Stimulated activated memory B cell treated with anti-CD40 and anti-IgM and Interleukin-4, amounts not matched to agents 10 μg/mL and 1 μg/mL and 100 μg/mL, for 72 hours (primary cell): ENCODE measurements around the gene SNRNP40.
A peak's percentile ranks its signal among the peaks of the same experiment; 100 is the strongest.

ENCODE experiments used
- ATAC-seq: fragments of 150-1000 bp; cut with Tn5 transposase; 2 replicates; pipeline ENCODE4 v1.10.0; 2021
- H3K27ac Mint-ChIP-seq: one replicate; pipeline ENCODE4 v1.8.0; 2022; ENCODE audit warnings: mild to moderate bottlenecking, mixed read lengths
- H3K27me3 Mint-ChIP-seq: one replicate; pipeline ENCODE4 v1.8.0; 2022; ENCODE audit warnings: mixed read lengths
- H3K36me3 Mint-ChIP-seq: one replicate; pipeline ENCODE4 v1.8.0; 2022; ENCODE audit warnings: mixed read lengths
- H3K4me1 Mint-ChIP-seq: one replicate; pipeline ENCODE4 v1.8.0; 2022; ENCODE audit warnings: mixed read lengths
- H3K4me3 Mint-ChIP-seq: one replicate; pipeline ENCODE4 v1.8.0; 2022; ENCODE audit warnings: mild to moderate bottlenecking, moderate library complexity, mixed read lengths
- H3K9me3 Mint-ChIP-seq: one replicate; pipeline ENCODE4 v1.8.0; 2022; ENCODE audit warnings: mixed read lengths

SNRNP40 gene

DNA sequence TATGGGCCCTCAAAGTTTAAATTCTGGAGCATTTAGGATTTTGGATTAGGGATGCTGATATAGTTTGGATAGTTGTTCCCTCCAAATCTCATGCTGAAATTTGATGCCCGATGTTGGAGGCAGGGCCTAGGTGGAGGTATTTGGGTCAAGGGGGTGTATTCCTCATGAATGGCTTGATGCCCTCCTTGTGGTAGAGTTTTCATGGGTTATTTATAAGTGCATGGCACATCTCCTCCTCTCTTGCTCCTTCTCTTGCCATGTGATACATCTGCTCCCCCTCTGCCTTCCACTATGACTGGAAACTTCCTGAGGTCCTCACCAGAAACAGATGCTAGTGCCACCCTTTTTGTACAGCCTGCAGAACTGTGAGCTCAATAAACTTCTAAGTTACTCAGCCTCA lies 39.4 kb downstream of the SNRNP40 start:
- Mint-ChIP-seq H3K4me1 (no peaks in the 10 kb centered on the region), H3K27me3 (no peaks in the 10 kb centered on the region), H3K27ac (no peak overlapping the region), H3K4me3 (no peak overlapping the region), H3K9me3 (no peaks in the 10 kb centered on the region), H3K36me3 (peaks cover 38% of the 10 kb centered on the region)
- ATAC-seq, result no peak

- no peak overlapping the region for H3K27ac Mint-ChIP-seq
- H3K4me3 Mint-ChIP-seq, result no peak overlapping the region
- H3K4me1 Mint-ChIP-seq, result no peaks in the 10 kb centered on the region
- H3K27me3 Mint-ChIP-seq, result no peaks in the 10 kb centered on the region
- ATAC-seq, result no peak
- no peaks in the 10 kb centered on the region for H3K9me3 Mint-ChIP-seq
- no peaks in the 10 kb centered on the region for H3K36me3 Mint-ChIP-seq
These were observed 46.7 kb downstream of the SNRNP40 start for GRCh38 chr1:31249854-31250253.

DNA sequence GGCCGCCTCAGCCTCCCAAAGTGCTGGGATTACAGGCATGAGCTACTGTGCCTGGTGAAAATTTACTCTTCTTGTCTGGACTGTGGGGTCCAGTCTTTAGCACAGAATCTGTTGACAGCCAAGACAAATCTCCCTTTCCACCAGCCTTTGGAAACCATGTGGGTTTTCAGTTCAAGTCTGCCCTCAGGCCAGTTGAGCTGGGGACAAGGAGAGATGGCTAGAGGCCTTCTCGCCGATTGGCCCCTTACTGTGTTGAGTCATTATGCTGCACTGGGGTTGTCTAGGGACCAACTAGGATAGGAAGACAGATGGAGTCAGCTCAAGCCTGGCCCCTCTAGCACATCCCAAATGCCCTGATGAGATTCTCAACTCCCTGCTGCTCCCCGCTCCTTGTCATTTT lies 48.3 kb downstream of the SNRNP40 start:
- Mint-ChIP-seq H3K4me3 (no peak overlapping the region), H3K36me3 (no peaks in the 10 kb centered on the region), H3K9me3 (no peaks in the 10 kb centered on the region), H3K4me1 (no peaks in the 10 kb centered on the region), H3K27ac (no peak overlapping the region), H3K27me3 (no peaks in the 10 kb centered on the region)
- ATAC-seq, result no peak

GRCh38 chr1:31244326-31244725 lies 52.3 kb downstream of the SNRNP40 start:
- peaks cover 16% of the 10 kb centered on the region for H3K27me3 Mint-ChIP-seq
- no peaks in the 10 kb centered on the region for H3K4me1 Mint-ChIP-seq
- H3K27ac Mint-ChIP-seq, result no peak overlapping the region
- ATAC-seq, result no peak
- H3K36me3 Mint-ChIP-seq, result no peaks in the 10 kb centered on the region
- no peaks in the 10 kb centered on the region for H3K9me3 Mint-ChIP-seq
- H3K4me3 Mint-ChIP-seq, result no peak overlapping the region

DNA sequence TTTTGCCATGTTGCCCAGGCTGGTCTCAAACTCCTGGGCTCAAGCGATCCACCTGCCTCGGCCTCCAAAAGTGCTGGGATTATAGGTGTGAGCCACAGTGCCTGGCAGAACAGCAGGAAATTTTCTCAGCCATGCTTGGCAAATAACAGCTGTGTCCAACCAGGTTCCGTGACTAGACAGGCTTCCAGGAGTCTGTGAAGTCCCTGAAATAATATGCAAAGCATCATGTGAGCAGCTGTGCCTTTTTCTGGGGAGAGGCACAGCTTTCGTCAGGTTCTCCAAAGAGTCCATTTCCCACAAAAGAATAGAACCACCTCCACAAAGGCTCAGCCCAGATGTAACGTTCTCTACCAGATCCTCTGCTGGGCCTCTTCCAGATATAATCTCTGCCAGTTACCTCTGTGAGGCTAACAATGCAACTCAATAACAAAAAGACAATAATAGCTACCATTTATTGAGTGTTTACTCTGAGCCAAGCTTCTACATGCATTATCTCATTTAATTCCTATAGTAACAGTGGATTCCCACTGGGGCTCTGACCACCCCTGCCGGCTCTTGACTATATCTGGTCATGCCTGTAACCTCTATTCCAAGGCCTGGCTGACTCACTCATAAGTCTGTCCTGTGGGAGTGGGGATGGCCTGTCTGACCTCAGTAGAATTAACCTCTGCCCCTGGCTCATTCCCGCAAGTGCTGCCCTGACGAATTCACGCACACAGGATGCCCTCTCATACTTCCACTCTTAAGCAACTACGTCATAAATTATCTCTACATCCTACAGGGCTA lies 52.9 kb downstream of the SNRNP40 start:
- no peak overlapping the region for H3K27ac Mint-ChIP-seq

GRCh38 chr1:31241321-31241720 lies 55.3 kb downstream of the SNRNP40 start:
- no peak overlapping the region for H3K27ac Mint-ChIP-seq
- no peak overlapping the region for H3K4me3 Mint-ChIP-seq
- no peaks in the 10 kb centered on the region for H3K36me3 Mint-ChIP-seq
- no peaks in the 10 kb centered on the region for H3K9me3 Mint-ChIP-seq
- peaks cover 45% of the 10 kb centered on the region for H3K27me3 Mint-ChIP-seq
- no peak for ATAC-seq
- peaks cover 8% of the 10 kb centered on the region for H3K4me1 Mint-ChIP-seq

More for the DNA sequence above, 52.9 kb downstream of the SNRNP40 start:
- Mint-ChIP-seq H3K27me3 (peaks cover 22% of the 10 kb centered on the region), H3K9me3 (no peaks in the 10 kb centered on the region), H3K36me3 (no peaks in the 10 kb centered on the region), H3K4me3 (no peak overlapping the region), H3K4me1 (peaks cover 6% of the 10 kb centered on the region)
- no peak for ATAC-seq

DNA sequence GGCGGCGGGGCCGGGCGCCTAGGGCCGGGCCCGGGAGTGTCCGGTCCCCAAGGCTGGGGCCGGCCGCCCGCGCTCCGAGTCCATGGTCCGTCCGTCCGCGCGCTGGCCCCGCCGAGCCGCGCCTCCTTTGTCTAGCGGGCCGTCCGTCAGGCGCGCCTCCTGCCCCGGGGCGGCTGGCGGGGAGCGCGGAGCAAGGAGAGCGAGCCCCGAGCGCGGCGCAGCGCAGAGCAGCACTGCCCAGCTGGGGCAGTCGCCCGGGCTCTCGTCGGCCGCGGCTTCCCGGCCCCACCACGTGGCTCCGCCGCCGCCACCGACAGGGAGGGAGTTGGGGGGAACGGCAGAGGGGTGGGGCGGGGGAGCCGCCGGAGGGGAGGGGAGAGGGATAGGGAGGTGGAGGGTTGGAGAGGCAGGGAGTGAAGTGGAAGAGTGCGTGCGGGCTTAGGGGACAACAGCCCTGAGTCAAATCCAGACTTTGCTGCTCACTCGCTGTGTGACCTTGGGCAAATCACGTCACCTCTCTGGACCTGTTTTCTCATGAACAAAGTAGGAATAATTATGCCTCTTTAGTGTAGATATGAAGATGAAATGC lies 56.8 kb downstream of the SNRNP40 start, which contains the start of gene NKAIN1:
TSS of gene NKAIN1 (minus strand) at position 235 of the 589 bp plus-strand sequence. CDS start 340 bp downstream, outside the sequence.
- H3K27ac Mint-ChIP-seq, result peak within 1 kb of the TSS; percentile 25
- peaks cover 59% of the 10 kb centered on the region for H3K27me3 Mint-ChIP-seq
- H3K4me1 Mint-ChIP-seq, result peaks cover 8% of the 10 kb centered on the region
- H3K36me3 Mint-ChIP-seq, result no peaks in the 10 kb centered on the region
- peak within 1 kb of the TSS; percentile 28 for H3K4me3 Mint-ChIP-seq
- no peaks in the 10 kb centered on the region for H3K9me3 Mint-ChIP-seq
- ATAC-seq, result peak; percentile 9

- ATAC-seq, result peak; percentile 52
- H3K27ac Mint-ChIP-seq, result peak overlapping the region; percentile 25
- peaks cover 8% of the 10 kb centered on the region for H3K4me1 Mint-ChIP-seq
- peak overlapping the region; percentile 28 for H3K4me3 Mint-ChIP-seq
- no peaks in the 10 kb centered on the region for H3K36me3 Mint-ChIP-seq
- H3K27me3 Mint-ChIP-seq, result peaks cover 66% of the 10 kb centered on the region
- no peaks in the 10 kb centered on the region for H3K9me3 Mint-ChIP-seq
These were observed 57.5 kb downstream of the SNRNP40 start for GRCh38 chr1:31238986-31239613.

DNA sequence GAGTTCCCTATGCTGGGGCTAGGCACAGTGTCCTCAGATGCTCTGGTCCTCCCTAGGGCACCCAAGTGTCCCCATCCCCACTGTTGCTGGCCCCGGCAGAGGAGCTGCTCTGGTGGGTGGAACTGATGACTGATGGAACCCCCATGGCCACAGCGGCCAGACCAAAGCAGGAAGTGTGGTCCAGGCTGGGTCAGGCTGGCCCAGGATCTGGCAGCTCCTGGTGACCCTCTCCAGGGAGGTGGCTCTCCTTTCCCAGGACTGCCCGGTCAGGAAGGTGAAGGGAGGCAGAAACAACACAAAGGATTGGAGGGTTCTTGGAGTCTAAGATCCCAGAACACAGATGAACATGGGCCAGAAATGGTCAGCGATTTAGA lies 58.0 kb downstream of the SNRNP40 start:
- Mint-ChIP-seq H3K9me3 (no peaks in the 10 kb centered on the region), H3K36me3 (no peaks in the 10 kb centered on the region), H3K27ac (peak overlapping the region; percentile 25), H3K27me3 (peaks cover 71% of the 10 kb centered on the region), H3K4me1 (peaks cover 8% of the 10 kb centered on the region), H3K4me3 (peak overlapping the region; percentile 28)
- ATAC-seq, result no peak

GRCh38 chr1:31234870-31235269 lies 61.7 kb downstream of the SNRNP40 start:
- Mint-ChIP-seq H3K27ac (no peak overlapping the region), H3K36me3 (no peaks in the 10 kb centered on the region), H3K9me3 (no peaks in the 10 kb centered on the region), H3K27me3 (peaks cover 67% of the 10 kb centered on the region), H3K4me1 (peaks cover 8% of the 10 kb centered on the region), H3K4me3 (no peak overlapping the region)
- no peak for ATAC-seq

DNA sequence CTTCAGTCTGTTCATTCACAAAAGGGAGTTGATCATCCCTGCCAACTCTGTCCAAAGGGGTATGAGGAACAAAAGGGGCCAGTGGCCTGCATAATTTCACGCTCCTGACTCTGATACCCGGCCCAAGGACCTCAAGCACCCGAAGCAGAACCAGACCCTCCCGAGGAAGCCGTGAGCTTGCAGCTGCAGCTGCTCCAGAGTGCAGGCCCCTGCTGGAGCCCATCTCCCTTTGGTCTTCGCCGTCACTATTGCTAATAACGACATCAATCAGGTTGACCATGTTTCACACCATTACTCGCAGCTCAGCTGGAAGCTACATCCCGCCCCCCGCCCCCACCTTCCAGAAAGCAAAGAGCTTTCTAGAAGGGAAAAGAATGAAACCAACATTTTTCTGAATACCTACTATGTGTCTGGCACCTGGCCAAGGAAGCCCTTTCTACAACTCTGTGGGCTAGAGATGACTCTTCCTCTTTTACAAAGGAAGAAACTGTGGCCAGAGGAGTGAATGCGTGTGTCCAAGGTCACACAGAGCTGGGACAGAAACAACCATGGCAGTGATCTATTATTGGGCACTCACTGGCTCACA lies 62.4 kb downstream of the SNRNP40 start:
- Mint-ChIP-seq H3K9me3 (no peaks in the 10 kb centered on the region), H3K36me3 (no peaks in the 10 kb centered on the region), H3K4me1 (peaks cover 8% of the 10 kb centered on the region), H3K27me3 (peaks cover 62% of the 10 kb centered on the region), H3K27ac (no peak overlapping the region), H3K4me3 (no peak overlapping the region)
- no peak for ATAC-seq

DNA sequence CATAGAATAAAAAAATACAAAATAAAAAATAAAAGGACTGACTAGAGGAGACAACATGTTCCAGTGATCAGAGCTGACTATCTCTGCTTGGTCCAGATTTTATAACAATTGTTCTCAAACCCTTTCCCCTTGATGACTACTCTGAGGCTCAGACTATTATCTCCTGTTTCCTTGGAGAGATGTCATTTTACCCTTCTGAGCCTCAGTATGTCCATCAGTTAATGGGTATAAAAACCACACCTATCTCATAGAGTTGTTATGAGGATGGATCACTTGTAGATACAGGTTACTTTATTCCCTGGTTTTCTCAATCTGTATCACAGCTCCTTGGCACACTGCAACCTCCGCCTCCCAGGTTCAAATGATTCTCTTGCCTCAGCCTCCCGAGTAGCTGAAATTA lies 63.9 kb downstream of the SNRNP40 start:
- Mint-ChIP-seq H3K27ac (no peak overlapping the region), H3K4me1 (no peaks in the 10 kb centered on the region), H3K9me3 (no peaks in the 10 kb centered on the region), H3K4me3 (no peak overlapping the region), H3K36me3 (no peaks in the 10 kb centered on the region), H3K27me3 (peaks cover 47% of the 10 kb centered on the region)
- no peak for ATAC-seq

DNA sequence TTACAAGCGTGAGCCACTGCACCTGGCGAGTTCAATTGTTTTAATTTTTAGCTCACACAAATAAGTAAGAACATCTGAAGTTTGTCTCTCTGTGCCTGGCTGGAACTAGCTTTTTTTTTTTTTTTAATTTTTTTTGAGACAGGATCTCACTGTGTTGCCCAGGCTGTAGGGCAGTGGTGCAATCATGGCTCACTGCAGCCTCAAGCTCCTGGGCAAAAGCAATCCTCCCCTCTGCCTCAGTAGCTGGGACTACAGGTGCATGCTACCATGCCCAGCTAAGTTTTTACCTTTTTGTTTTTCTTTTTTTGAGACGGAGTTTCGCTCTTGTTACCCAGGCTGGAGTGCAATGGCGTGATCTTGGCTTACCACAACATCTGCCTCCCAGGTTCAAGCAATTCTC lies 64.8 kb downstream of the SNRNP40 start:
- Mint-ChIP-seq H3K36me3 (no peaks in the 10 kb centered on the region), H3K9me3 (no peaks in the 10 kb centered on the region), H3K4me1 (no peaks in the 10 kb centered on the region), H3K27me3 (peaks cover 40% of the 10 kb centered on the region), H3K27ac (no peak overlapping the region), H3K4me3 (no peak overlapping the region)
- ATAC-seq, result no peak

GRCh38 chr1:31230378-31230777 lies 66.2 kb downstream of the SNRNP40 start:
- H3K27ac Mint-ChIP-seq, result no peak overlapping the region
- H3K27me3 Mint-ChIP-seq, result peaks cover 37% of the 10 kb centered on the region
- H3K36me3 Mint-ChIP-seq, result no peaks in the 10 kb centered on the region
- H3K9me3 Mint-ChIP-seq, result no peaks in the 10 kb centered on the region
- H3K4me3 Mint-ChIP-seq, result no peak overlapping the region
- H3K4me1 Mint-ChIP-seq, result no peaks in the 10 kb centered on the region
- ATAC-seq, result no peak

GRCh38 chr1:31228986-31229385 lies 67.6 kb downstream of the SNRNP40 start:
- Mint-ChIP-seq H3K4me1 (no peaks in the 10 kb centered on the region), H3K36me3 (no peaks in the 10 kb centered on the region), H3K9me3 (no peaks in the 10 kb centered on the region), H3K4me3 (no peak overlapping the region), H3K27ac (no peak overlapping the region), H3K27me3 (peaks cover 23% of the 10 kb centered on the region)
- ATAC-seq, result no peak
